Parathyroid adenoma (tissue), 2 donors: ENCODE data around the gene ADGRG3.
"Not testable (repeated sequence)": the region's sequence is repeated elsewhere in the genome, so short reads cannot be mapped to it uniquely, and the experiment has no call there.

ENCODE experiments used
- H2AFZ ChIP-seq: fragments of 300-600 bp; sonication (generic); one replicate; pipeline ENCODE4 v1.7.0; 2017; ENCODE audit warnings: antibody characterized with exemption, mild to moderate bottlenecking
- H3K27ac ChIP-seq: fragments of 300-600 bp; sonication (generic); one replicate; pipeline ENCODE4 v1.7.0; 2017
- H3K27me3 ChIP-seq: fragments of 300-600 bp; sonication (generic); one replicate; pipeline ENCODE4 v1.7.0; 2017; ENCODE audit warnings: low read length; ENCODE audit not compliant: control insufficient read depth, insufficient read depth
- H3K36me3 ChIP-seq: fragments of 300-600 bp; sonication (generic); one replicate; pipeline ENCODE4 v1.7.0; 2017; ENCODE audit warnings: low read length; ENCODE audit not compliant: control insufficient read depth, insufficient read depth
- H3K4me1 ChIP-seq: fragments of 300-600 bp; sonication (generic); one replicate; pipeline ENCODE4 v1.7.0; 2017; ENCODE audit warnings: control low read depth
- H3K4me2 ChIP-seq: fragments of 300-600 bp; sonication (generic); one replicate; pipeline ENCODE4 v1.7.0; 2017; ENCODE audit warnings: low read length
- H3K4me3 ChIP-seq: fragments of 300-600 bp; sonication (generic); one replicate; pipeline ENCODE4 v1.7.0; 2017; ENCODE audit warnings: low read depth, low read length
- H3K79me2 ChIP-seq: fragments of 300-600 bp; sonication (generic); one replicate; pipeline ENCODE4 v1.7.0; 2017; ENCODE audit warnings: control low read depth
- H3K9ac ChIP-seq: fragments of 300-600 bp; sonication (generic); one replicate; pipeline ENCODE4 v1.7.0; 2017; ENCODE audit warnings: mild to moderate bottlenecking
- H3K9me3 ChIP-seq: fragments of 300-600 bp; sonication (generic); one replicate; pipeline ENCODE4 v1.7.0; 2017; ENCODE audit warnings: low read length; ENCODE audit not compliant: control insufficient read depth
- CTCF ChIP-seq: fragments of 300-600 bp; sonication (generic); IDR thresholded peaks from one replicate; pipeline ENCODE4 v1.7.0; 2017; ENCODE audit warnings: antibody characterized with exemption, mild to moderate bottlenecking
- donor health status: primary hyperparathyroidism.

Gene ADGRG3

GRCh38 chr16:57711346-57711745 lies 43.2 kb downstream of the ADGRG3 start:
- TF ChIP-seq CTCF: no peak
- H3K4me2 ChIP-seq: no peak overlapping the region
- H3K9ac ChIP-seq: no peak overlapping the region
- H3K27ac ChIP-seq: no peak overlapping the region
- no peak overlapping the region for H2AFZ ChIP-seq
- no peaks in the 10 kb centered on the region for H3K27me3 ChIP-seq
- H3K79me2 ChIP-seq: no peaks in the 10 kb centered on the region
- no peaks in the 10 kb centered on the region for H3K36me3 ChIP-seq
- no peak overlapping the region for H3K4me3 ChIP-seq
- no peaks in the 10 kb centered on the region for H3K9me3 ChIP-seq
- no peaks in the 10 kb centered on the region for H3K4me1 ChIP-seq

GRCh38 chr16:57711993-57712392 lies 43.9 kb downstream of the ADGRG3 start:
- Histone ChIP-seq H2AFZ (no peak overlapping the region), H3K4me2 (no peak overlapping the region), H3K4me3 (no peak overlapping the region), H3K9me3 (no peaks in the 10 kb centered on the region), H3K27me3 (no peaks in the 10 kb centered on the region), H3K79me2 (no peaks in the 10 kb centered on the region), H3K4me1 (no peaks in the 10 kb centered on the region), H3K9ac (no peak overlapping the region), H3K27ac (no peak overlapping the region), H3K36me3 (no peaks in the 10 kb centered on the region)
- no peak for TF ChIP-seq CTCF

- not testable (repeated sequence) for H3K4me3 ChIP-seq, H3K27me3 ChIP-seq, H3K79me2 ChIP-seq, H3K4me1 ChIP-seq, H3K4me2 ChIP-seq, H3K9ac ChIP-seq, H3K36me3 ChIP-seq, H2AFZ ChIP-seq, H3K9me3 ChIP-seq, H3K27ac ChIP-seq
These were observed 44.5 kb downstream of the ADGRG3 start for GRCh38 chr16:57712569-57712968.

- Histone ChIP-seq H3K79me2 (no peaks in the 10 kb centered on the region), H3K4me3 (no peak overlapping the region), H3K36me3 (no peaks in the 10 kb centered on the region), H2AFZ (no peak overlapping the region), H3K27me3 (no peaks in the 10 kb centered on the region), H3K9ac (no peak overlapping the region), H3K9me3 (no peaks in the 10 kb centered on the region), H3K27ac (no peak overlapping the region), H3K4me1 (no peaks in the 10 kb centered on the region), H3K4me2 (no peak overlapping the region)
- no peak for TF ChIP-seq CTCF
These were observed 45.5 kb downstream of the ADGRG3 start for GRCh38 chr16:57713596-57713995.

GRCh38 chr16:57714047-57714446 lies 45.9 kb downstream of the ADGRG3 start:
- Histone ChIP-seq H3K4me2 (no peak overlapping the region), H3K27ac (no peak overlapping the region)

More at GRCh38 chr16:57714047-57714446, 45.9 kb downstream of the ADGRG3 start:
- no peak overlapping the region for H3K4me3 ChIP-seq
- no peak for TF ChIP-seq CTCF
- no peaks in the 10 kb centered on the region for H3K4me1 ChIP-seq
- no peaks in the 10 kb centered on the region for H3K36me3 ChIP-seq
- H3K9ac ChIP-seq: no peak overlapping the region
- H3K27me3 ChIP-seq: no peaks in the 10 kb centered on the region
- no peak overlapping the region for H2AFZ ChIP-seq
- no peaks in the 10 kb centered on the region for H3K79me2 ChIP-seq
- H3K9me3 ChIP-seq: no peaks in the 10 kb centered on the region
